HG02588 (cell line): ENCODE measurements around the gene DLGAP1.
"Not testable (repeated sequence)": the region's sequence is repeated elsewhere in the genome, so short reads cannot be mapped to it uniquely, and the experiment has no call there.

Experiments used
- ATAC-seq: cut with Tn5 transposase; IDR thresholded peaks from one replicate; pipeline ENCODE4 v1.9.1; 2021; ENCODE audit warnings: mild to moderate bottlenecking, moderate library complexity; ENCODE audit not compliant: unreplicated experiment

The DLGAP1 gene

DNA sequence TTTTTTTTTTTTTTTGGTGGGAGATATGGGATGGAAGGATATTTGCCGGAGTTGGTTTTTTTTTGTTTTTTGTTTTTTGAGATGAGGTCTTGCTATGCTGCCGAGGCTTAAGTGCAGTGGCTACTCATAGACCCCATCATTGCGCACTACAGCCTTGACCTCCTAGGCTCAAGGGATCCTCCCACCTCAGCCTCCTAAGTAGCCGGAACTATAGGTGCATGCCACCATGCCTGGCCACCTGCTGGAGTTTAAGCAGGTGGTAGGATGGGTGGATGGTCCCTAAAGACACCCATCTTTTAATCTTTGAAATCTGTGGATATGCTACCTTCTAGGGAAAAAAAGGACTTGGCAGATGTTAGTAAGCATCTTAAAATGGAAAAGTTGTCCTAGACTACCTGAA is 835.4 kb downstream of the DLGAP1 start:
- no peak for ATAC-seq

DNA sequence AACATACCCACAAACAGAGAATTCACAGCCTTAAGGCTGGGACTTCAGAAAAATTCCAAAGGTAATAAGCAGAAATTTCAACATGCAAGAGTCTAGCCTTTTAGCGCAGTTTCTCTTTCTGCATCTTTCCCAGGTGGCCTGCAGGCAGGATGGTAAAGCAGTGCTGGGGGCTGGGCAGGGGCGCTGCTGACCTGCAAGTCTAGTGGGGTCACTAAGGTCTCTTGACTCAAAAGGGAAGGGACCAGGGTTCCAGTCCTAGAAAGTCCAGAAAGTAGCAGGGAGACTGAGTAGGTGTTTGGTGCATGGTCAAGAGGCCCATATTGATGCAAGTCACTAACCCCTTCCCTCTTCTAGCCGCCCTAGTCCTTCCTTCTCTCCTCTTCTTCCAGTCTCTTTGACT is 835.9 kb downstream of the DLGAP1 start:
- ATAC-seq, result no peak

DNA sequence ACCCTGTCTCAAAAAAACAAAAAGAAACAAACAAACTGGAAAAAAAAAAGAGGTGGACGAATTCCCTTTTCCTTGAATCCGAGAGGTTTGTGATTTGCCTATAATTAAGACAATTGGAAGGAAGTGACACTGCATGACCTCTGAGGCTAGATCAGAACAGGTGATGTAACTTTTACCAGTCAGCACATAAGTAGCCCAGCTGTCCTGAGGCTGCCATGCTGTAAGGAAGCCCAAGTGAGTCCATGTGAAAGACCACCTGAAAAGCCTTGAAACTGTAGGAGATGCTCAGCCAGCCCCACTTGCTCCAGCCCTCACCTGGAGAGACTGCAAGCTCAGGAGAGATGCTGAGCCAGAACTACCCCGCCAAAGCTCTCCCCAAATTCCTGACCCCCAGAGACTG is 838.4 kb downstream of the DLGAP1 start:
- ATAC-seq, result no peak

DNA sequence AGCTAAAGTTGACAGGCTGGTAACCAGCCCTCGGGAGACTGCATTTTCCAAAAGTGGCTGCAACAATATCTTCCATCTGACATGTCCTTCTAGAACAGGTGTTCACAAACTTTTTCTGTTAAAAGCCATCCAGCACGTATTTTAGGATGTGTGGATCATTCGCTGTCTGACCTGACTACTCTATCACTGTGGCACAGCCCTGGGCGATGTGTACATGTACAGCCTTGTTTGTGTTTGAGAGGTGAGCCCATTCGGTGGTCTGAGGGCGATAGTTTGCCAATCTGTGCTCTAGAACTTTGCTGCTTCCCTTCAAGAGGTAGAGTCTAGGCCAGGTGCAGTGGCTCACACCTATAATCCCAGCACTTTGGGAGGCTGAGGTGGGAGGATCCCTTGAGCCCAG is 839.0 kb downstream of the DLGAP1 start:
- ATAC-seq, result no peak

DNA sequence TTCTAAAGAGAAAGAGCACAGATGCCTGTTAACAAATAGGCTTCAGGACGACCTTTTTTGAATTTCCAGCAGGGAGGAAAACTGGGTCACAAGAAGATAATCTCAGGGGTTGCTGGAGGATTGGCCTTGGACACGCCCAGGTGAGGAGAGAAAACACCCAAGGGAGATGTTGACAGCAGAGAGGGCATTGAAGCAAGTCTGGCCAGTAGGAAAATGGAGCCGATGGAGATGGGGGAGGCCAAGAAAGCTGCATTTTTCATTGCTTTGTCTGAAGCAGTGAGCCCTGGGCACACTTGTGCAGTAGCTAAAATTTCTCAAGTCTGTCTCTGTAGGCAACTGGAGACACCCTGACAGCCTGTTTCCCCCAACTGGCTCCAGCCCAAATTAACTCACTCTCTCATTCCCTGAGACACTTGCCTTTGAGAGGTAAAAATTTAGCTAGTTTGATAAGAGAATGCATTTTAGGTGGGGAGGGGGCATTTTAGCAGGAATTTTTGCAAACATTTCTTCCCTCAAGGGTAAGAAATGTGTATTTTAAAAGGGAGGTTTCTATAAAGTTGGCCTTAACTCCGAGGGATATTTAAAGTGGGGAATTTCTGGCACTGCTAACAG is 839.6 kb downstream of the DLGAP1 start:
- no peak for ATAC-seq

DNA sequence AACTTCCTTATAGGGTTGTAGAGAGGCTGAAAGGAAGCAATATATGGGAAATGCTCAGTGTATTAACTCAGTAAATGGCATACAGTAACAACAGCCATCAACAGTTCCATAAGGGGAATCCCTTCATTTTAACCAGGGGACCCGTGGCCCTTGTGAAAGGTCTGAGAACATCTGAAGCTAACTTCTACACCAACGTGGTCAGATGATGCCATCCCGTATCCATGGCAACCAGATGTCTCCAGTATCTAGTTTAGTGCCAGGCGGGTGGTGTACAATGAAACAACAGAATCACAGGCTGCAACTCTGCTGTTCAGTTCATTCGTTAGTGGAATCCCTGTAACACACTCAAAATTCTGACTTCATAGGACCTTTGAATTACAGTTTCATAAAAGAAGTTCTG is 842.8 kb downstream of the DLGAP1 start:
- no peak for ATAC-seq

DNA sequence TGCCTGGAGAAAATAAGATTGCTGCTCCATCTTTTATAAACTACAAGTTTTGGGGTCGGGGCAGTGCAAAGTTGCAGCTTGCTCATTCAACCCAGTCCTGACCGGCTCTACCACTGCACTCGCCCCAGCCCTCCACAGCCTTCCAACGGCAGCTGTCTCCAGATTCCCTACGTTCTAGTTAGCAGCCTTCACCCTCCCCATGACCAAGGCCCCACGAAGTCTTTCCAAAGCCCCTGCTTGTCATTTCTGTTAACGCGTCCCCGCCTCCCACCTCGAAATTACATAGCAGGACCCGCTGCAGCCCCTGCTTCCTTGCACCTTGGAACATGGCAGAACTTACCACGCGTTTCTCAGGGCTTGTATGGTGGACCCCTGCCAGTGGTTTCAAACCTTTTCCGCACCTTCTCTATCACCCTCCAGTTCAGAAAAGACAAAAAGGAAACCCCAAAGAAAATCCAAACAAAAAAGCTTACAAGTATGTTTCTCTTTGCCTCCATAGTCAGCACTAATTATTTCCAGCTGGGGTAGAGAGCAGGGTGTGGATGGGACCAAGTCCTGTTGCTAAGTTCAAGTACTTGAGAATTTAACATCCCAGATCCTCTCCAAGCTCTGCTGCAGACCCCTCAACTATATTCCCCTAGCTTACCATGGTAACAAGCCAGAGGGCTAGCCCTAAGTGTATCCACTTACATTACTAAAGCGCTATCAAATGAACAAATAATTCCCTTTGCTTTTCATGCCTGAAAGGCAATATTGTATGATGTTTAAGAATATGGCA is 843.6 kb downstream of the DLGAP1 start:
- ATAC-seq, result no peak

DNA sequence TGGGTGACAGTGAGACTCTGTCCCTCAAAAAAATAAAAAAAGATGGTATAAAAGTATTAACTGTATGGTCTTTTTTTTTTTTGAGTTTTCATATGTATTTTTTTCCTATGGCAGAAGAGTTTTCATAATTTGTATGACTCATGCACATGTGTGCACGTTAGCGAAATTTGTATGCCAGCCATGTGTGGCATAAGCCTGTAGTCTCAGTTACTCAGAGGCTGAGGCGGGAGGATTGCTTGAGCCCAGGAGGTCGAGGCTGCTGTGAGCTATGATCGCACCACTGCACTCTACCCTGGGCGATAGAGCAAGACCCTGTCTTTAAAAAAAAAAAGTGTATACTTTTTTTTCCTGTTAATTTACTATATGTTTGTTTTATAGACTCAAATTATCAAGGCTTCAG is 844.3 kb downstream of the DLGAP1 start:
- ATAC-seq, result no peak

DNA sequence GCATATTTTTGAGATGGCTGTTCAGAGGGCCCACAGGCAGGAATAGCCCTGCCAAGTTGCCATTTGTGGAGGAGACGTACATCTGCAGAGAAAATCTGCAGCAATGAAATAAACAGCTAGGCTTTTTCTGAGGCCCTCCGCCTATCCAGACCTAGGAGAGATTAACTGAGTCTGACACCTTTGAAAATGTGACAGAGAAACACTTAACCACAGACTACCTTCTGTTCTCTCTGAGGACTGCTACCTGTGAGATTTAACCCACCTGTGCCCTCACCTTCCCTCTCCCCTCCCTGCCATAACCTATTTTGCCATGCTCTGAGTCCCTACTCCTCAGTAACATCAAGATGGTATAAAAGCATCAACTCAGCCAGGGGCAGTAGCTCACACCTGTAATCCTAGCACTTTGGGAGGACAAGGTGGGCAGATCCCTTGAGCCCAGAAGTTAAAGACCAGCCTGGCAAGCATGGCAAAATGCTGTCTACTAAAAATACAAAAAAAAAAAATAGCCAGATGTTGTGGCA is 844.9 kb downstream of the DLGAP1 start:
- no peak for ATAC-seq

DNA sequence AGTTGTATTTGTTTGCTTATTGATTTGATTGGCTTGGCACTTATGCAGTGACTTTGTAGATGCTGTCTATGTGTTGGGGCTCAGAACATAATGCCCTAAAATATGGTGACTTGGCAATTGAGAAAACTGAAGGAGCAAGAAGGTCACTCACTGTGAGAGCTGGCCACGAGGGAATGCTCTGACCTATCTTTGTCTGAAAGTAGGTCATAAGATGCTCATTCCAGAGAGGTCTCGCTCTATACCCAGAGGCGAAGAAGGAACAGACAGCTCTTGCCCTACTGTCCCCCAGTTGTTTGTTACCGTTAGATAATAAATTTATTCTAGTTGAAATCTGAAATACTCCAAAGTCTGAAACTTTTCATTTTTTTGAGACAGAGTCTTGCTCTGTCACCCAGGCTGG is 846.6 kb downstream of the DLGAP1 start:
- no peak for ATAC-seq

DNA sequence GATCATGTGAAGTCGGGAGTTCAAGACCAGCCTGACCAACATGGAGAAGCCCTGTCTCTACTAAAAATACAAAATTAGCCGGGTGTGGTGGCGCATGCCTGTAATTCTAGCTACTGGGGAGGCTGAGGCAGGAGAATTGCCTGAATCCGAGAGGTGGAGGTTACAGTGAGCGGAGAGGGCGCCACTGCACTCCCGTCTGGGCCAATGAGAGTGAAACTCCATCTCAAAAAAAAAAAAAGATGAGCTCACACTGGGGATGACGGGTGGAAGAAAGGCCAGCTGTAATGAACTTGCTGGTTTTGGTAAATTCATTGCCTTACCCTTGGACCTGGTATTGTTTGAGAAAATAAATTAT is 847.0 kb downstream of the DLGAP1 start:
- not testable (repeated sequence) for ATAC-seq

DNA sequence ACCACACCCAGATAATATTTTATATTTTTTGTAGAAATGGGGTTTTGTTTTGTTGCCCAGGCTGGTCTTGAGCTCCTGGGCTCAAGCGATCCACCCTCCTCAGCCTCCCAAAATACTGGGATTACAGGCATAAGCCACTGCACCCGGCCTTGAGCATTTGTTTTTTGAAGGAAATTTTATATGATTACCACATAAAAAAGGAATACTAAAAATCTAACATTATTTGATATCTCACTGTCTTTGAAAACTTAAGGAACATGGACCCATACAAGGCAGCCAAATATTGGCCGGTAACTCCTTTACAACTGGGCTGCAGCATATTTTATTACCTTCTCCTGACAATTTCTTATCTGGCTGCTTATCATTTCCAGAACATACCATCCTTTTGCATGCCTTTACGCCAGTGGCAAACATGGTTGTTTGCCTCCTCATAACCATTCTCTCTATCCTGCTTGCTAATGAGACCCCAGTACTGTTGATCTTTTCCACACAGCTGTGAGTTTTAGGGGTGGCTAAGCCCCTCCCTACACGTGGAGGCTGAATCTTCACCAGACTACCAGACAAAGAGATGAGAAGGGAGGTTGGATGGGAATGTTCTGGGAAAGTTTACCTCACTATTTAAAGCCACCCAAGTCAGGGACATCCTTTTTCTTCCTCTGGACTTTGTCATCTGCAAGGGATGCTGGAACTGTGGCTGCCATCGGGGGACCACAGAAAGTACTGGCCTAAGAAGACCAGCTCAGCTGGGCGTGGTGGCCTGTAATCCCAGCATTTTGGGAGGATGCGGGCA is 847.6 kb downstream of the DLGAP1 start:
- ATAC-seq, result no peak

DNA sequence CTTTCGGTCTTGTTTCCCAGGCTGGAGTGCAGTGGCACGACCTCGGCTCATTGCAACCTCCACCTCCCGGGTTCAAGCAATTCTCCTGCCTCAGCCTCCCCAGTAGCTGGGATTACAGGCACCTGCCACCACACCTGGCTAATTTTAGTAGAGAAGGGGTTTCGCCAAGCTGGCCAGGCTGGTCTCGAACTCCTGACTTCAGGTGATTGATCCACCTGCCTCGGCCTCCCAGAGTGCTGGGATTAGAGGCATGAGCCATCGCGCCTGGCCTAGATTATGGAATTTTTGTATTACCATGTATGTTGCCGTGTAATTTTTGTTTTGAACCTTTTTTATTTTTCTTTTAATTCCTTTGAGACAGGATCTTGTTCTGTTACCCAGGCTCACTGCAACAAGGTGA is 848.2 kb downstream of the DLGAP1 start:
- not testable (repeated sequence) for ATAC-seq

DNA sequence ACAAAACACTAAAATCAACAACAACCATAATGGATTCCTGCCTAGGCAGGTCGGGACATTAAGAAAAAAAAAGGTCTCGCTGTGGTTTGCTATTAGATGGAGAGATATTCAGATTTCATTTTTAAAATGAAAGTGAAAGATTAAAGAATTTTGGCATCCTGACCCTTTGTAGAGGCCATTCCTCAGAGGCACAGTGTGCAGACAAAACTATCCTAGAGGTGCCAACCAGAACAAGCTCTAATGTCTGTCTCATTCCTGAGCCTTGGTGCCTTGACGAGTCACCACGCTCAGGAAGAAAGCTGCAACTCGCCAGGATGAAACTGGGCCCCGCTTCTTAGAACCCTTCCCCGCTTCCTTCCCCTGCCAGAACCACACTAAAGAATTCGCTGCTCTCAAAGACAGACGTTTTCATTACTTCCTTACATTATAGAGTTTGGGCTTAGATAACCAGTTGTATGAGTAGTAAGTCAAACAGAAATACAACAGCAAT is 849.1 kb downstream of the DLGAP1 start:
- no peak for ATAC-seq

DNA sequence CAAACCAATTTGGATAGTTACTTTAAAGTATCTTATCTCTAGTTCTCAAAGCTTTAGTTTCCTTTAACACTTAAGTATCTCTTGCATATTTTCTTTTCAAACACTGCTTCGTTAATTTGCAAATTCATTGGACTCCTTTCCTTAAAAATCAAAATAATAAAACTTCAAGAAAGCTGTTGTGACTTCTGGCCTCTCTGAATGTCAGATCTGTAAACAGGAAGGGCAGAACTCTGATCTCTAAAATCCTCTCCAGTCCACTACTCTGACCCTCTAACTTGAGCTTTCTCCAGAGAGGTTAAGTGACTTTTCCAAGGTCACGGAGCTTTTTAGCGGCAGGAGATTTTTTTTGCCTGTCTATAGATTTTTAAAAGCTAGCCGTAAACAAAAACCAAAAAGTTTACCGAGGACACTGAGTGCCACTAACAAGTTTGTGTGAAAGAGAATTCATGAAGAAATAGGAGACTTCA is 849.6 kb downstream of the DLGAP1 start:
- ATAC-seq, result no peak

DNA sequence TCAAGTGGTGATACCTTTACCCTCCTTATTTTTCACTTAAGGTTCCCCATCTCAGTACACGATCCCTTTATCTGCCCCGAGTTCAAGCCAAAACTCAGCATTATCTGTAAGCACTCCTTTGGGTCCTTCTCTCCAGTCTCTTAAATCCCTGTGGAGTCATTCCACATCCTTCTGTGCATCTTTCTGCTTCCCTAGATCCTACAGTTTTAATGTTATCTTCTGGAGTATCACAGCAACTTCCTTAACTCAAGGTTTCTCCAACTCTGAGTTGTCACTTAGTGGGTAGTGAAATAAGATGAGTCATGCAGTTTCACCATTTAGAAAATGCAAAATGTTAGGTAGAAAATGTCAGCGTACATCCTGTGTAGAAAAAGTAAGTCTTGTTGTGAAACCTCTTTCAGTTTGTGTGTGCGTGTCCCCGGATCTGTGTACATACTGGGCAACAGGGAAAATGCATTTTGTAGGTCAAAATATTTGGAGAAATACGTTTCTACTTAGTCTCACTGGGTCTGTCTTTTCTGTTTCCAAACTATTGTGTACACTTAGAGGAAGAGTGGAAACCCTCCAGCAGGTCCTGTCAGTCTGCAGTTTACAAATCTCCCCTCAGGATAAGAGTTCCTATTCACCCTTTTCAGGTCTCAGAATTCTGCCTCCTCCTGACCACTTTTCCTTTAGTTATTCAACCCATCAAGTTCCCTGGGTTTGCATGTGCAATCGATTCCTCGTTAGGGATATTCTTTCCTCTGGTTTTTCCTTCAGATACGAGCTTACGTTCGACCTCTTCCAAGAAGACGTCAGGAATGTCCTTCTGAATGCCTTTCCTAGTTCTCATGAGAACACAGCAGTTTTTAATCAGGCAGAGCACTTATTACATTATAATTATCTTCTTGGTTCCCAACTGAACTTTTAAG is 850.4 kb downstream of the DLGAP1 start:
- peak; percentile 93 for ATAC-seq

DNA sequence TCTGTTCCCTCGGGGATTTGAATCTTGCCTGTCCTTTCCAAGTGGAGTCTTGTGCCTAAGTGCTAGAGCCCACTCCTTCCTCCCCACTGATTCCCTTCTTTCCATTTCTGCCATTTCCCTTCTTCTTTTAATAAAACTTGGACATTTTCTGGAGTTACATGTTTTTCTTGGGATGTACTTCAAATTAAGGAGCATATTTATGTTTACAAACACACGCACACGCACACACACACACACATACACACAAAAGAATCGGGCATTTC is 850.9 kb downstream of the DLGAP1 start:
- ATAC-seq, result no peak

DNA sequence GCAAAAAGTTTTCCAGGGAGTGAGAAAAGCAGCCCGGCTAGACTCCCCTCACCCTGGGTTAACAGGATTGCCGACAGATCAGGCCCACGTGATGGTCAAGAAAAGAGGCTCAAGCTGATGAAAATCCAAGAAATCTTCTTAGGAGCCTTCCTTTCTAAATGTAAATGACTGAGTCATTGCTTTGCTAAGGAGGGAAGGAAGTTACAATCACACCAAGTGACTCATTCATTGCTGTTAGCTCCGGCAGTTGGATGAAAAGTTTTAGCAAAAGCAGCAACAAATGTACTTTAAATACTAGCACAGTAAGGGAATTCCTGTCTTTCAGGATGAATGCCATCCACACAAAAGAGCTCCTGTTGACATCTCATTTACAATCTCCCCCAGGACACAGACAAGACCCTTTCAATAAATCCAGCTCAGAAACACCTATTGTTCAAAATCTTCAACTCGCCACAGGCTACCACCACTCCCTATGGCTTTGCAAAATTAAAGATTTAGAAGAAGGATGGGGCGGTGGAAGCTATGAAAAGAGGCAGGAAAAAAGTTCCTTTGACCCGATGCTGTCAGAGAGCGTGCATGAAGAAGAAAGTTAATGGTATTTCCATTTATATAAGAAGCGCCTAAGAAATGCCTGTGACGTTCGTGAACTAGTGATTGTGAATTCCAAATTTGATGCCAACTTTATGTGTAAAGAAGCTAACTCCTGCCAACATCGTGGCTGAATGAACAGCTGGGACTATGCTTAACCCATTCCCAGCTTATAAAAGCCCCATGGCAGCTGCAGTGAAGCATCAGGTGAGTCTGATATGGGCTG is 851.5 kb downstream of the DLGAP1 start:
- ATAC-seq, result no peak

DNA sequence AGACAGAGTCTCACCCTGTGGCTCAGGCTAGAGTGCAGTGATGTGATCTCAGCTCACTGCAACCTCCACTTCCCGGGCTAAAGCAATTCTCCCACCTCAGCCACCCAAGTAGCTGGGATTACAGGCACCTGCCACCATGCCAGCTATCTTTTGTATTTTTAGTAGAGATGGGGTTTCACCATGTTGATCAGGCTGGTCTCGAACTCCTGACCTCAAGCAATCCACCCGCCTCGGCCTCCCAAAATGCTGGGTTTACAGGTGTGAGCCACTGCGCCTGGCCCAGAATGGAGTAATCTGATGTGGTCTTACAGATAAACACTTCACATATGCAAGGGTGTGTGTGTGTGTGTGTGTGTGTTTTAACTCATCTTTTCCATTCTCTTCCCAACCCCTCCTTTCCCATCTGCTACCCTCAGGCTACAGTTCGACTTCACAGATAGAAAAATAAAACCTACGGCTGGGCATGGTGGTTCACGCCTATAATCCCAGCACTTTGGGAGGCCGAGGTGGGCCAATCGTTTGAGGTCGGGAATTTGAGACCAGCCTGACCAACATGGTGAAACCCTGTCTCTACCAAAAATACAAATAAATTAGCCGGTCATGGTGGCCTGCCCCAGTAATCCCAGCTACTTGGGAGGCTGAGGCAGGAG is 853.9 kb downstream of the DLGAP1 start:
- not testable (repeated sequence) for ATAC-seq
